Measurements from ENCODE around the gene AKAP1.

GRCh38 chr17:57092779-57093178, 7.7 kb downstream of the AKAP1 start:
- no peak for TF ChIP-seq CTCF (conservative IDR thresholded peaks at IDR 0.05; ENCODE audit: low read depth, low read length)
- no peak for TF ChIP-seq EZH2 (IDR thresholded peaks at IDR 0.05; ENCODE audit: low read length, unreplicated experiment)
